HEK293T (cell line): ENCODE results near the gene ZNF236.
"Not testable (repeated sequence)": the region's sequence is repeated elsewhere in the genome, so short reads cannot be mapped to it uniquely, and the experiment has no call there.

Experiments used
- CTCF ChIA-PET: fragments of 350-600 bp; formaldehyde crosslinking; extraction: SDS; loops from one replicate; lab custom pipeline; 2021; ENCODE audit warnings: antibody characterized with exemption, inconsistent platforms; lab: Yijun Ruan, JAX
- POLR2A ChIA-PET: fragments of 350-600 bp; formaldehyde crosslinking; extraction: SDS; loops from one replicate; lab custom pipeline; 2020; ENCODE audit warnings: antibody characterized with exemption, inconsistent platforms; lab: Yijun Ruan, JAX
- DNase-seq: peaks from one replicate; pipeline ENCODE4 v3.0.0; 2012; ENCODE audit warnings: mixed read lengths; ENCODE audit errors: extremely low spot score
- ARNT ChIP-seq: fragments of 450-650 bp; IDR thresholded peaks from 2 replicates; pipeline ENCODE4 v1.6.1; 2017; ENCODE audit warnings: mild to moderate bottlenecking
- BHLHE40 ChIP-seq: fragments of 450-650 bp; IDR thresholded peaks from 2 replicates; pipeline ENCODE4 v1.6.1; 2016; ENCODE audit warnings: mild to moderate bottlenecking, moderate library complexity, borderline replicate concordance
- CTBP1 ChIP-seq: fragments of 450-650 bp; IDR thresholded peaks from 2 replicates; pipeline ENCODE4 v1.6.1; 2016; ENCODE audit warnings: borderline replicate concordance
- ELF4 ChIP-seq: fragments of 450-650 bp; IDR thresholded peaks from 2 replicates; pipeline ENCODE4 v1.6.1; 2017; ENCODE audit warnings: antibody characterized with exemption
- FOXA1 ChIP-seq: fragments of 450-650 bp; IDR thresholded peaks from 2 replicates; pipeline ENCODE4 v1.6.1; 2016; ENCODE audit warnings: mild to moderate bottlenecking
- FOXK2 ChIP-seq: fragments of 450-650 bp; IDR thresholded peaks from 2 replicates; pipeline ENCODE4 v1.6.1; 2016; ENCODE audit warnings: mild to moderate bottlenecking
- FOXM1 ChIP-seq: fragments of 450-650 bp; IDR thresholded peaks from 2 replicates; pipeline ENCODE4 v1.6.1; 2017; ENCODE audit warnings: mild to moderate bottlenecking, borderline replicate concordance
- HDGF ChIP-seq: fragments of 450-650 bp; IDR thresholded peaks from 2 replicates; pipeline ENCODE4 v1.6.1; 2017; ENCODE audit warnings: antibody characterized with exemption, borderline replicate concordance
- L3MBTL2 ChIP-seq: fragments of 450-650 bp; conservative IDR thresholded peaks from 2 replicates; pipeline ENCODE4 v1.6.1; 2016; ENCODE audit warnings: mild to moderate bottlenecking
- LEF1 ChIP-seq: fragments of 450-650 bp; IDR thresholded peaks from 2 replicates; pipeline ENCODE4 v1.6.1; 2017; ENCODE audit warnings: mild to moderate bottlenecking, borderline replicate concordance
- NFRKB ChIP-seq: fragments of 450-650 bp; IDR thresholded peaks from 2 replicates; pipeline ENCODE4 v1.6.1; 2016; ENCODE audit warnings: mild to moderate bottlenecking, moderate library complexity
- PKNOX1 ChIP-seq: fragments of 450-650 bp; IDR thresholded peaks from 2 replicates; pipeline ENCODE4 v1.6.1; 2016
- SP1 ChIP-seq: fragments of 450-650 bp; IDR thresholded peaks from 2 replicates; pipeline ENCODE4 v1.6.1; 2017
- SUZ12 ChIP-seq: fragments of 450-650 bp; IDR thresholded peaks from 2 replicates; pipeline ENCODE4 v1.6.1; 2016; ENCODE audit warnings: mild to moderate bottlenecking
- TARDBP ChIP-seq: fragments of 450-650 bp; IDR thresholded peaks from 2 replicates; pipeline ENCODE4 v1.6.1; 2016
- ZNF384 ChIP-seq: fragments of 450-650 bp; IDR thresholded peaks from 2 replicates; pipeline ENCODE4 v1.6.1; 2016

Gene ZNF236

GRCh38 chr18:77013811-77014521 is 191.6 kb downstream of the ZNF236 start:
- TF ChIP-seq HDGF: no peak
- TF ChIP-seq TARDBP: no peak
- no peak for TF ChIP-seq CTBP1
- no peak for TF ChIP-seq ELF4
- TF ChIP-seq ARNT: no peak
- TF ChIP-seq ZNF384: no peak
- TF ChIP-seq SUZ12: no peak
- TF ChIP-seq PKNOX1: no peak
- TF ChIP-seq BHLHE40: no peak
- no peak for TF ChIP-seq SP1
- no peak for TF ChIP-seq FOXM1
- CTCF ChIA-PET: no interaction called here
- POLR2A ChIA-PET: no interaction called here
- DNase-seq: no peak

GRCh38 chr18:77014538-77014937 is 192.2 kb downstream of the ZNF236 start:
- CTCF ChIA-PET: interaction anchor here (1.4 kb wide), 1 partner anchor 14 kb away, joined by 4 read pairs; no protein-coding TSS in a partner anchor
- POLR2A ChIA-PET: no interaction called here

GRCh38 chr18:77015169-77015568 is 192.8 kb downstream of the ZNF236 start:
- TF ChIP-seq FOXA1 (no peak), ARNT (no peak), NFRKB (no peak), LEF1 (no peak), FOXK2 (no peak)
- CTCF ChIA-PET: interaction anchor here (1.4 kb wide), 1 partner anchor 15 kb away, joined by 4 read pairs; no protein-coding TSS in a partner anchor

More at GRCh38 chr18:77014538-77014937, 192.2 kb downstream of the ZNF236 start:
- no peak for DNase-seq
- no peak for TF ChIP-seq L3MBTL2
- TF ChIP-seq ELF4: no peak
- TF ChIP-seq ZNF384: no peak
- no peak for TF ChIP-seq SUZ12
- no peak for TF ChIP-seq TARDBP
- no peak for TF ChIP-seq CTBP1
- no peak for TF ChIP-seq BHLHE40
- no peak for TF ChIP-seq FOXA1

GRCh38 chr18:77015771-77016710 is 193.7 kb downstream of the ZNF236 start:
- no peak for DNase-seq
- CTCF ChIA-PET: interaction anchor here (1.4 kb wide), 1 partner anchor 16 kb away, joined by 4 read pairs; no protein-coding TSS in a partner anchor
- TF ChIP-seq TARDBP (no peak), FOXA1 (no peak), PKNOX1 (no peak), FOXM1 (no peak), NFRKB (no peak)
- POLR2A ChIA-PET: no interaction called here

More at GRCh38 chr18:77015169-77015568, 192.8 kb downstream of the ZNF236 start:
- DNase-seq: no peak
- POLR2A ChIA-PET: no interaction called here

GRCh38 chr18:77016936-77017335 is 194.6 kb downstream of the ZNF236 start:
- ChIA-PET POLR2A (no interaction called here), CTCF (no interaction called here)
- TF ChIP-seq FOXK2 (no peak), LEF1 (no peak), SP1 (no peak), ARNT (no peak), SUZ12 (no peak), FOXM1 (no peak), NFRKB (no peak), FOXA1 (no peak), ELF4 (no peak), CTBP1 (no peak), BHLHE40 (no peak), TARDBP (no peak), L3MBTL2 (no peak)
- no peak for DNase-seq

GRCh38 chr18:77017355-77017754 is 195.0 kb downstream of the ZNF236 start:
- CTCF ChIA-PET: no interaction called here
- POLR2A ChIA-PET: no interaction called here

GRCh38 chr18:77018650-77019049 is 196.3 kb downstream of the ZNF236 start:
- DNase-seq, CTCF ChIA-PET, POLR2A ChIA-PET: not testable (repeated sequence)

More at GRCh38 chr18:77017355-77017754, 195.0 kb downstream of the ZNF236 start:
- TF ChIP-seq ARNT (no peak), ZNF384 (no peak), FOXA1 (no peak), TARDBP (no peak), FOXM1 (no peak), SUZ12 (no peak)
- DNase-seq: no peak
